ENCODE results near the gene VWCE. TPM values are rescaled to one million over a fixed set of nuclear protein-coding genes. Genes with fewer than 3 reads are reported as not detected.

VWCE gene
- total and polyA plus RNA-seq, 9 of the 15 experiments (the other 6 are each of a cell fraction or from before 2014, with no cell fraction given) = 0.06 to 1.6 (median 0.63) TPM; not detected in 1

GRCh38 chr11:61306221-61306620 is 11.1 kb upstream of the VWCE start:
- Histone ChIP-seq H3K9me1 (ENCODE audit: control insufficient read depth, insufficient read depth, low read length) (peaks cover 3% of the 10 kb centered on the region), H2AFZ (ENCODE audit: low read depth, low read length) (no peak overlapping the region), H3K79me2 (ENCODE audit: control insufficient read depth, insufficient read depth, low read length) (no peaks in the 10 kb centered on the region), H3K9ac (ENCODE audit: insufficient read depth in 1 of 2, low read depth in 2 of 2, low read length in 2 of 2) (no peak overlapping the region), H4K20me1 (replicated peaks; ENCODE audit: control insufficient read depth, insufficient read depth, low read length) (no peaks in the 10 kb centered on the region), H3K4me2 (ENCODE audit: insufficient read depth, low read length) (no peak overlapping the region), H3K4me1 (replicated peaks in 1 of 2; ENCODE audit: control insufficient read depth in 2 of 2, insufficient read depth in 2 of 2, low read length in 2 of 2) (no peaks in the 10 kb centered on the region), H3K27ac (ENCODE audit: extremely low read depth, low read depth, low read length) (no peak overlapping the region), H3K36me3 (ENCODE audit: control insufficient read depth, insufficient read depth, low read length) (peaks cover 98% of the 10 kb centered on the region), H3K9me3 (replicated peaks; ENCODE audit: control insufficient read depth, insufficient read depth, low read depth, low read length) (no peaks in the 10 kb centered on the region), H3K27me3 (ENCODE audit: control insufficient read depth in 2 of 2, insufficient read depth in 2 of 2, low read length in 2 of 2) (no peaks in the 10 kb centered on the region), H3K4me3 (no peak overlapping the region)
- ATAC-seq = no peak
- DNase-seq (ENCODE audit: extremely low read depth in 1 of 4, low spot score in 3 of 4) = no peak
- 100% methylated on average over 1 of the region's 1 CpG for WGBS (ENCODE audit: insufficient coverage, low coverage, missing lambda C conversion rate)
- intact Hi-C loops (cut with micrococcal nuclease) (no loop called here), in situ Hi-C loops (cut with MboI) (no loop called here)
- no TSS peak for BruUV-seq (replicated peaks)
- FAIRE-seq = no peak
- TF ChIP-seq MITF (IDR thresholded peaks at IDR 0.05) (no peak), ZNF274 (IDR thresholded peaks at IDR 0.05; ENCODE audit: borderline replicate concordance, low read depth, low read length) (no peak), ZNF583 (CRISPR knock-in tag; IDR thresholded peaks at IDR 0.05) (no peak)
- ChIA-PET CTCF (ENCODE audit: low intra/inter-chr PET ratio) (interaction anchor here (0.6 kb wide), 1 partner anchor 45 kb away, joined by 3 read pairs; no protein-coding TSS in a partner anchor), POLR2A (interaction anchor here (2.0 kb wide), 1 partner anchor 9 kb away, joined by 6 read pairs; no protein-coding TSS in a partner anchor)

- Histone ChIP-seq H3K9me3 (replicated peaks; ENCODE audit: control insufficient read depth, insufficient read depth, low read depth, low read length) (no peaks in the 10 kb centered on the region), H2AFZ (ENCODE audit: low read depth, low read length) (no peak overlapping the region), H3K4me2 (ENCODE audit: insufficient read depth, low read length) (no peak overlapping the region), H3K4me1 (replicated peaks in 1 of 2; ENCODE audit: control insufficient read depth in 2 of 2, insufficient read depth in 2 of 2, low read length in 2 of 2) (no peaks in the 10 kb centered on the region), H3K79me2 (ENCODE audit: control insufficient read depth, insufficient read depth, low read length) (no peaks in the 10 kb centered on the region), H4K20me1 (replicated peaks; ENCODE audit: control insufficient read depth, insufficient read depth, low read length) (no peaks in the 10 kb centered on the region), H3K4me3 (no peak overlapping the region), H3K27me3 (ENCODE audit: control insufficient read depth in 2 of 2, insufficient read depth in 2 of 2, low read length in 2 of 2) (no peaks in the 10 kb centered on the region), H3K9ac (ENCODE audit: insufficient read depth in 1 of 2, low read depth in 2 of 2, low read length in 2 of 2) (no peak overlapping the region), H3K9me1 (ENCODE audit: control insufficient read depth, insufficient read depth, low read length) (peaks cover 3% of the 10 kb centered on the region), H3K36me3 (ENCODE audit: control insufficient read depth, insufficient read depth, low read length) (peaks cover 98% of the 10 kb centered on the region), H3K27ac (ENCODE audit: extremely low read depth, low read depth, low read length) (no peak overlapping the region)
- ATAC-seq (no peak), DNase-seq (ENCODE audit: extremely low read depth in 1 of 4, low spot score in 3 of 4) (no peak), FAIRE-seq (no peak)
- in situ Hi-C loops (cut with MboI) (no loop called here), intact Hi-C loops (cut with micrococcal nuclease) (no loop called here)
- no TSS peak for BruUV-seq (replicated peaks)
- WGBS (ENCODE audit: insufficient coverage, low coverage, missing lambda C conversion rate) = 97% methylated on average over 7 of the region's 7 CpGs
- POLR2A ChIA-PET = interaction anchor here (0.6 to 2.0 kb wide), 3 partner anchors 10 to 23 kb away, joined by 4 to 6 read pairs (median 5); no protein-coding TSS in a partner anchor
- CTCF ChIA-PET (ENCODE audit: low intra/inter-chr PET ratio) = no interaction called here
- TF ChIP-seq ZBTB9 (CRISPR knock-in tag; IDR thresholded peaks at IDR 0.05) (no peak), ZNF282 (CRISPR knock-in tag; IDR thresholded peaks at IDR 0.05) (no peak), ZFPM2 (CRISPR knock-in tag; IDR thresholded peaks at IDR 0.05) (no peak), EHMT2 (IDR thresholded peaks at IDR 0.05) (no peak), SLC30A9 (CRISPR knock-in tag; IDR thresholded peaks at IDR 0.05) (no peak), GTF2F1 (IDR thresholded peaks at IDR 0.05; ENCODE audit: low read depth, low read length) (no peak), ZNF274 (IDR thresholded peaks at IDR 0.05; ENCODE audit: borderline replicate concordance, low read depth, low read length) (no peak), HDAC8 (tag; IDR thresholded peaks at IDR 0.05) (no peak), ZNF655 (CRISPR knock-in tag; IDR thresholded peaks at IDR 0.05) (no peak), ID3 (CRISPR knock-in tag; IDR thresholded peaks at IDR 0.05) (no peak), ID3 (tag; IDR thresholded peaks at IDR 0.05) (no peak)
Measured at GRCh38 chr11:61305417-61305816, 10.3 kb upstream of the VWCE start.
